OCI-LY7 (cell line): ENCODE results near the gene CCDC9B. TPM values are rescaled to one million over a fixed set of nuclear protein-coding genes. Genes with fewer than 3 reads are reported as not detected.

Source experiments
- BruUV-seq: library from RNA; stranded (reverse); fragments of 400-500 nt; replicated peaks from 2 replicates; lab custom pipeline; 2021; lab: Mats Ljungman, UMichigan
- CTCF ChIA-PET: fragments of 300-600 bp; sonication (Branson Sonifier 250); formaldehyde crosslinking; loops from one replicate; lab custom pipeline; 2022; ENCODE audit warnings: antibody characterized with exemption; ENCODE audit not compliant: unreplicated experiment; lab: Charles Lee
- POLR2A ChIA-PET: fragments of 300-600 bp; sonication (Branson Sonifier 250); formaldehyde crosslinking; loops from one replicate; lab custom pipeline; 2022; ENCODE audit warnings: antibody characterized with exemption; lab: Charles Lee
- DNase-seq: peaks from one replicate; pipeline ENCODE4 v3.0.0-alpha.2; 2015; ENCODE audit warnings: low spot score
- H2AFZ ChIP-seq: fragments of 200-600 bp; sonication (generic), shearing (Covaris generic); 2 replicates; pipeline ENCODE4 v1.6.1; 2014; ENCODE audit warnings: mild to moderate bottlenecking, antibody characterized with exemption, low read length, moderate library complexity
- H3K27ac ChIP-seq: fragments of 200-600 bp; sonication (generic); 2 replicates; pipeline ENCODE4 v1.5.1; 2014; ENCODE audit warnings: mixed run types, low read depth, mild to moderate bottlenecking, moderate library complexity, low read length, inconsistent platforms; ENCODE audit not compliant: poor library complexity, severe bottlenecking
- H3K36me3 ChIP-seq: fragments of 200-600 bp; sonication (generic); 2 replicates; pipeline ENCODE4 v1.6.1; 2014; ENCODE audit warnings: mild to moderate bottlenecking, antibody characterized with exemption, low read length, moderate library complexity, mixed read lengths; ENCODE audit not compliant: insufficient read depth
- H3K4me1 ChIP-seq: fragments of 200-600 bp; sonication (generic); 2 replicates; pipeline ENCODE4 v1.5.1; 2014; ENCODE audit warnings: mild to moderate bottlenecking, low read length; ENCODE audit not compliant: insufficient read depth, poor library complexity, severe bottlenecking
- H3K4me2 ChIP-seq: fragments of 200-600 bp; sonication (generic); 2 replicates; pipeline ENCODE4 v1.6.1; 2014; ENCODE audit warnings: mild to moderate bottlenecking, low read length
- H3K4me3 ChIP-seq: fragments of 200-600 bp; sonication (generic); 2 replicates; pipeline ENCODE4 v1.5.1; 2014; ENCODE audit warnings: mild to moderate bottlenecking, low read depth, low read length; ENCODE audit not compliant: poor library complexity, severe bottlenecking
- H3K79me2 ChIP-seq: fragments of 200-600 bp; sonication (generic); 2 replicates; pipeline ENCODE4 v1.6.1; 2016; ENCODE audit warnings: low read depth, mild to moderate bottlenecking, low read length, moderate library complexity, mixed read lengths; ENCODE audit not compliant: insufficient read depth
- H3K9me2 ChIP-seq: fragments of 200-600 bp; sonication (generic); 2 replicates; pipeline ENCODE4 v1.6.1; 2016; ENCODE audit warnings: mild to moderate bottlenecking, low read length, mixed read lengths; ENCODE audit not compliant: insufficient read depth
- H3K9me3 ChIP-seq: fragments of 200-600 bp; sonication (generic); 2 replicates; pipeline ENCODE4 v1.6.1; 2014; ENCODE audit warnings: mild to moderate bottlenecking, mixed run types, low read length, mixed read lengths
- H4K20me1 ChIP-seq: fragments of 200-600 bp; sonication (generic); 2 replicates; pipeline ENCODE4 v1.6.1; 2014; ENCODE audit warnings: mild to moderate bottlenecking, antibody characterized with exemption, low read length, moderate library complexity, mixed read lengths; ENCODE audit not compliant: insufficient read depth
- EZH2phosphoT487 ChIP-seq: fragments of 200-600 bp; sonication (generic); IDR thresholded peaks from 2 replicates; pipeline ENCODE4 v1.6.1; 2018; ENCODE audit warnings: low read depth, borderline replicate concordance, mild to moderate bottlenecking, mixed run types, antibody characterized with exemption, low read length, moderate library complexity, mixed read lengths
- intact Hi-C: fragments of 100-400 bp; cut with micrococcal nuclease; formaldehyde crosslinking; loops from one replicate; pipeline ENCODE4 v1.10.0; 2022; ENCODE audit not compliant: unreplicated experiment
- total RNA-seq, 2 experiments: library from RNA; depleted of rRNA in 1 of 2; stranded (reverse); fragments of >200 nt in 1 of 2; shearing (Covaris generic) in 1 of 2; gene quantifications; 2 replicates each; pipeline ENCODE4 v1.2.3, GENCODE V29; 2014 to 2022
- TF ChIP-seq, protein P1 (sequence below): fragments of 200-600 bp; sonication (generic); conservative IDR thresholded peaks from 2 replicates; pipeline ENCODE4 v1.5.1; 2014; ENCODE audit warnings: mild to moderate bottlenecking, antibody characterized with exemption, low read length, moderate library complexity, mixed read lengths

Gene CCDC9B
- total RNA-seq, 2 experiments from 2014 or later = 1.4 TPM; not detected in 1

DNA sequence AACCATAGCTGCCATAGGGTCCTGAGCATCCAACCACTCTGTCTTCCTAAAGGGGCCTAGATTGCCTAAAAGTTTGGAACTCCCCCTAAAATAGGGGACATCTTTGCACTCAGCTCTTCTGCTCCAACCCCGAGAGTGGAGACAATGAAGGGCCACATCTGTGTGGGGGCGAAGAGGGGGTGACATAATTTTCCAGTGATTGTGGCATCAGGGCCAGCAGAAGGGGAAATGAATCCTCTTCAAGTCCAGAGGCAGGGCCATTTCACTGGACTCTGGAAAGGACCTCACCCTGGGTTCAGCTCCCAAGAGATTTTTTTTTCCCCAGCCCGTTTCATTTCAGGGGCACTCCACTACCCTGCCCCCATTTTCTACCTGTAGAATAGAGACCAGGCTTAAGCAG is 53.2 kb downstream of the CCDC9B start:
- TF ChIP-seq, protein P1, sequence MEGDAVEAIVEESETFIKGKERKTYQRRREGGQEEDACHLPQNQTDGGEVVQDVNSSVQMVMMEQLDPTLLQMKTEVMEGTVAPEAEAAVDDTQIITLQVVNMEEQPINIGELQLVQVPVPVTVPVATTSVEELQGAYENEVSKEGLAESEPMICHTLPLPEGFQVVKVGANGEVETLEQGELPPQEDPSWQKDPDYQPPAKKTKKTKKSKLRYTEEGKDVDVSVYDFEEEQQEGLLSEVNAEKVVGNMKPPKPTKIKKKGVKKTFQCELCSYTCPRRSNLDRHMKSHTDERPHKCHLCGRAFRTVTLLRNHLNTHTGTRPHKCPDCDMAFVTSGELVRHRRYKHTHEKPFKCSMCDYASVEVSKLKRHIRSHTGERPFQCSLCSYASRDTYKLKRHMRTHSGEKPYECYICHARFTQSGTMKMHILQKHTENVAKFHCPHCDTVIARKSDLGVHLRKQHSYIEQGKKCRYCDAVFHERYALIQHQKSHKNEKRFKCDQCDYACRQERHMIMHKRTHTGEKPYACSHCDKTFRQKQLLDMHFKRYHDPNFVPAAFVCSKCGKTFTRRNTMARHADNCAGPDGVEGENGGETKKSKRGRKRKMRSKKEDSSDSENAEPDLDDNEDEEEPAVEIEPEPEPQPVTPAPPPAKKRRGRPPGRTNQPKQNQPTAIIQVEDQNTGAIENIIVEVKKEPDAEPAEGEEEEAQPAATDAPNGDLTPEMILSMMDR = no peak
- TF ChIP-seq EZH2phosphoT487 = no peak
- H3K36me3 ChIP-seq = no peaks in the 10 kb centered on the region
- no peaks in the 10 kb centered on the region for H3K9me3 ChIP-seq
- no peaks in the 10 kb centered on the region for H4K20me1 ChIP-seq
- peaks cover 7% of the 10 kb centered on the region for H3K4me1 ChIP-seq
- no peak overlapping the region for H2AFZ ChIP-seq
- no peaks in the 10 kb centered on the region for H3K9me2 ChIP-seq
- H3K79me2 ChIP-seq = no peaks in the 10 kb centered on the region
- intact Hi-C loops = no loop called here
- ChIA-PET CTCF (no interaction called here), POLR2A (no interaction called here)
- no TSS peak for BruUV-seq
- H3K4me3 ChIP-seq = no peak overlapping the region
- H3K4me2 ChIP-seq = no peak overlapping the region
- H3K27ac ChIP-seq = no peak overlapping the region
- DNase-seq = no peak

DNA sequence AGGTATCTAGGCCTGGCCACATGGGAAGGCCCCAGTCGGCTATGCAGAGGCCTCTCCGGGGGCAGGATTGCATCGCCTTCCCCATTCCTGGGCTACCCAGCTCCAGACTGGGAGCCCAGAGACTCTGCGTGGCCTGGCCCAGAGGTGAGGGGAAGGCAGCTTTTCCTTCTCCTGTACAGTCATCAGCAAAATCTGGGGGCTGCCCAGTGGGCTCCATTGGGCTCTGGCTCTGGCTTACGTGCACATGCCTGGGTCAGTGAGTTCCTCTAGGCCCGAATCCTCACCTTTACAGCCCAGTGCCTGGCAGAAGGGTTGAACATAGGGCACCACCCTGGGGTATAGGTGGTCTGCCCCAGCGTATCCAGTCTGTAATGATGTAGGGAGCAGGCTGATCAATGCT is 53.9 kb downstream of the CCDC9B start:
- intact Hi-C loops = no loop called here
- POLR2A ChIA-PET = no interaction called here
- H3K4me1 ChIP-seq = peaks cover 7% of the 10 kb centered on the region
- no peaks in the 10 kb centered on the region for H3K9me3 ChIP-seq
- BruUV-seq = no TSS peak
- no peaks in the 10 kb centered on the region for H3K79me2 ChIP-seq
- TF ChIP-seq, protein P1 = no peak
- TF ChIP-seq EZH2phosphoT487 = no peak
- no peak for DNase-seq
- CTCF ChIA-PET = no interaction called here
- H3K4me2 ChIP-seq = no peak overlapping the region
- H3K4me3 ChIP-seq = no peak overlapping the region
- no peak overlapping the region for H2AFZ ChIP-seq
- H3K9me2 ChIP-seq = no peaks in the 10 kb centered on the region
- H3K36me3 ChIP-seq = no peaks in the 10 kb centered on the region
- H3K27ac ChIP-seq = no peak overlapping the region
- no peaks in the 10 kb centered on the region for H4K20me1 ChIP-seq

DNA sequence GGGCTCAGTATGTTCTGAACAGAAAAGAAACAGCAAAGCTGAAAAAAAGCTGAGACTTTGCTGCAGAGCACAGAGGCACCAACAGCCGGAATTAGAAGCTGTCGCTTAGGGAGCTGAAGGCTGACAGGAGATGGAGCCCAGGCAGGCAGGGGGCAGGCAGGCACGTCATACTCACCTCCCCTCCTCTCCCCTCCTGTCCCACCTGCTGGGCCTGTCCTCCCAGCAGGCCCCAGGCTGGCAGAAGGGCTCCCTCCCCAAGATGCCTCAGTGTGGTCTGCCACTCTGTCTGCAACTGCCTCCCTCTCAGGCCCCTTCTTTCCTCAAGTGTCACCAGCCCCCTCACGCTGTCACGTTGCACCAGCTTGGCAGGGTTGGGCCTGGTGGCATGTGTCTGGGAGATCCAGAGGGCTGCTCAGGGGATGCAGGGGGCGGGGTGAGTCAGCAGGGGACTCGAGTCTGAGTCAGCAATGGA is 54.6 kb downstream of the CCDC9B start:
- no peak for DNase-seq
- Histone ChIP-seq H3K4me3 (no peak overlapping the region), H3K4me1 (peaks cover 7% of the 10 kb centered on the region), H3K79me2 (no peaks in the 10 kb centered on the region), H3K9me2 (no peaks in the 10 kb centered on the region), H3K36me3 (no peaks in the 10 kb centered on the region), H3K27ac (no peak overlapping the region), H4K20me1 (no peaks in the 10 kb centered on the region), H3K4me2 (no peak overlapping the region), H2AFZ (no peak overlapping the region), H3K9me3 (no peaks in the 10 kb centered on the region)
- CTCF ChIA-PET = no interaction called here
- POLR2A ChIA-PET = no interaction called here
- no TSS peak for BruUV-seq
- intact Hi-C loops = no loop called here
- no peak for TF ChIP-seq EZH2phosphoT487
- TF ChIP-seq, protein P1 = no peak
